H1 (cell line): ENCODE data around the gene TFAP2B. TPM values are rescaled to one million over a fixed set of nuclear protein-coding genes. Genes with fewer than 3 reads are reported as not detected.

Experiments
- ASH2L ChIP-seq: fragments of 200-600, 300-600 bp; sonication (generic); IDR thresholded peaks from one replicate; pipeline ENCODE4 v1.7.1; 2017; ENCODE audit warnings: low read length
- BRCA1 ChIP-seq: IDR thresholded peaks from 2 replicates; pipeline ENCODE4 v1.6.1; 2012; ENCODE audit warnings: low read depth, low read length, improper control_type of control experiment
- CBX8 ChIP-seq: fragments of 300-800, 300-1000 bp; sonication (generic); IDR thresholded peaks from 2 replicates; pipeline ENCODE4 v1.7.1; 2016; ENCODE audit warnings: low read depth, low read length, borderline replicate concordance
- CEBPB ChIP-seq: IDR thresholded peaks from 2 replicates; pipeline ENCODE4 v1.6.1; 2012; ENCODE audit warnings: low read depth, low read length
- EGR1 ChIP-seq: IDR thresholded peaks from 2 replicates; pipeline ENCODE4 v1.6.1; 2011; ENCODE audit warnings: low read depth, low read length, borderline replicate concordance
- GABPA ChIP-seq: IDR thresholded peaks from 2 replicates; pipeline ENCODE4 v1.6.1; 2011; ENCODE audit warnings: mild to moderate bottlenecking, low read length, moderate library complexity, borderline replicate concordance; ENCODE audit not compliant: insufficient read depth
- HDAC2 ChIP-seq, 2 experiments: fragments of 300-600 bp in 1 of 2; sonication (generic) in 1 of 2; IDR thresholded peaks; 2 replicates each; pipeline ENCODE4 v1.6.1; 2011 to 2012; ENCODE audit warnings: low read depth in 2 of 2, low read length in 2 of 2, mild to moderate bottlenecking in 2 of 2, moderate library complexity in 2 of 2, borderline replicate concordance in 1 of 2, inconsistent platforms in 1 of 2
- HDAC6 ChIP-seq: IDR thresholded peaks from one replicate; pipeline ENCODE4 v1.7.1; 2012; ENCODE audit warnings: low read depth, mild to moderate bottlenecking, inconsistent platforms, low read length, moderate library complexity
- JUN ChIP-seq: IDR thresholded peaks from 2 replicates; pipeline ENCODE4 v1.6.1; 2011; ENCODE audit warnings: low read depth, mild to moderate bottlenecking, improper control_type of control experiment, low read length
- NANOG ChIP-seq: IDR thresholded peaks from 2 replicates; pipeline ENCODE4 v1.6.1; 2011; ENCODE audit warnings: low read length, low read depth, mild to moderate bottlenecking, inconsistent platforms; ENCODE audit not compliant: insufficient read depth, poor library complexity, severe bottlenecking
- NRF1 ChIP-seq: IDR thresholded peaks from 2 replicates; pipeline ENCODE4 v1.6.1; 2011; ENCODE audit warnings: mild to moderate bottlenecking, low read depth, low read length, improper control_type of control experiment
- PHF8 ChIP-seq: fragments of 200-600 bp; sonication (generic); conservative IDR thresholded peaks from 2 replicates; pipeline ENCODE4 v1.7.1; 2012; ENCODE audit warnings: low read depth, mild to moderate bottlenecking, inconsistent platforms, low read length, moderate library complexity
- POU5F1 ChIP-seq: IDR thresholded peaks from 2 replicates; pipeline ENCODE4 v1.6.1; 2011; ENCODE audit warnings: low read depth, mild to moderate bottlenecking, low read length, moderate library complexity
- RFX5 ChIP-seq: IDR thresholded peaks from 2 replicates; pipeline ENCODE4 v1.6.1; 2011; ENCODE audit warnings: low read depth, low read length, improper control_type of control experiment, borderline replicate concordance
- RXRA ChIP-seq: IDR thresholded peaks from 2 replicates; pipeline ENCODE4 v1.6.1; 2011; ENCODE audit warnings: low read depth, mild to moderate bottlenecking, low read length, moderate library complexity; ENCODE audit not compliant: insufficient read depth
- SAP30 ChIP-seq: fragments of 300-600 bp; sonication (generic); IDR thresholded peaks from 2 replicates; pipeline ENCODE4 v1.7.1; 2012; ENCODE audit warnings: low read length, moderate library complexity, mild to moderate bottlenecking, inconsistent platforms; ENCODE audit not compliant: insufficient read depth, insufficient replicate concordance
- SIN3A ChIP-seq, 2 experiments: IDR thresholded peaks in 1 of 2; conservative IDR thresholded peaks in 1 of 2; 2 replicates each; pipeline ENCODE4 v1.6.1; 2011 to 2012; ENCODE audit warnings: low read length in 2 of 2, improper control_type of control experiment in 1 of 2, low read depth in 1 of 2, mild to moderate bottlenecking in 1 of 2
- SIRT6 ChIP-seq: IDR thresholded peaks from one replicate; pipeline ENCODE4 v1.7.1; 2012; ENCODE audit warnings: low read length, inconsistent platforms
- SIX5 ChIP-seq: IDR thresholded peaks from 2 replicates; pipeline ENCODE4 v1.6.1; 2011; ENCODE audit warnings: mild to moderate bottlenecking, low read depth, low read length
- SP1 ChIP-seq: IDR thresholded peaks from 2 replicates; pipeline ENCODE4 v1.6.1; 2011; ENCODE audit warnings: low read depth, low read length
- SP4 ChIP-seq: IDR thresholded peaks from 2 replicates; pipeline ENCODE4 v1.6.1; 2012; ENCODE audit warnings: low read length, inconsistent platforms
- SRF ChIP-seq: IDR thresholded peaks from 2 replicates; pipeline ENCODE4 v1.6.1; 2011; ENCODE audit warnings: mild to moderate bottlenecking, low read depth, low read length, moderate library complexity
- SUZ12 ChIP-seq: fragments of 200-600 bp; sonication (generic); IDR thresholded peaks from 2 replicates; pipeline ENCODE4 v1.6.1; 2012; ENCODE audit warnings: mild to moderate bottlenecking, inconsistent platforms, low read length, moderate library complexity, mixed read lengths
- TAF1 ChIP-seq: IDR thresholded peaks from 2 replicates; pipeline ENCODE4 v1.6.1; 2011; ENCODE audit warnings: mild to moderate bottlenecking, low read depth, low read length
- polyA plus RNA-seq, 7 experiments: library from polyadenylated mRNA; depleted of rRNA in 3 of 7; stranded (reverse) in 5 of 7; unstranded in 2 of 7; fragments of >200 nt in 5 of 7; fragments of 200-250 nt in 2 of 7; gene quantifications; 1 replicate in 5 of 7; 2 replicates in 1 of 7; 4 replicates in 1 of 7; pipeline versions ENCODE4 v1.2.1 to v1.2.3, GENCODE V29; 2011 to 2013; ENCODE audit warnings: missing spikeins in 2 of 7, mixed read lengths in 2 of 7
- total RNA-seq: library from RNA; stranded (reverse); fragmentation: NEBNext Ultra II Directional; extraction: Animal tissue kit (Norgen Biotek cat#: 25700); gene quantifications from 2 replicates; pipeline ENCODE4 v1.2.1, GENCODE V29; 2021

Gene TFAP2B
- total and polyA plus RNA-seq, 2 of the 8 experiments (the other 6 are each of a cell fraction or from before 2014, with no cell fraction given) = not detected

DNA sequence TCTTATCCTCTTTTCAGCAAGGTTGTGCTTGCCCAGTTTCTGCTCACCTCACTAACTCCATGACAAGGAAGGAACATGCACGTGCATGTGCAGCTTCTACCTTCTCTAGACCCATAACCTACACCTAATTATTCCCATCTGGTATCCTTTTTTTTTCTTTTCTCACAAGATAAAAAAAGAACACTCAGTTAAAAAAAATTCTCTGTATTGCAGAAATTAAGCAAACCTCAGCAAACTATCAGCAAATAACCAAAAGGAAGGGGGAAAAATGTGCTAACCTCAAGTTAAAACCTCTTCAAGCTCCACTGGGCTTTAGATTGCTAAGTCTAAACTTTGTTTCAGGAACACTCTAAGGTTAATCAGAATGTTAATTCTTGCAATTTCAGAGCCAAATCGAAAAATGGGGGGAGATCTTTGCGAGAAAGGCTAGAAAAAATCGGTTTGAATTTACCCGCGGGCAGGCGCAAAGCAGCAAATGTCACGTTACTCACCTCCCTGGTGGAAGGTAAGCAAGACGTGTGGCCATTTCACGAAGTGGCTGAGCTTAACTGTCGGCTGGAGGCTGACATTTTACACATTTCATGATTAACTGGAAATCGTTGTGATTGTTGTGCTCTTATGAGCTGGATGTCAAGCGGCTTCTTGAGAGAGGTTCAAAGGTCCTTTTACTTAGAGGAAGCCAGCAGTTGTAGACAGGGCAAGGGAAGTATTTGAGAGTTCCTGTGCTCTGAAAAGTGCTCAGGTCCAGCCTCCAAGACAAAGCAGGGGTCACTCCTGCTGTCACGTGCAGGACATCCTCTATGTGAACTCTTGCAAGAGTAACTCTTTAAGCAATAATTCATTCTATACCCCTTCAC, 19.1 kb downstream of the TFAP2B start (continued):
- TF ChIP-seq CBX8 = 0 out of 2 replicates have a peak, but pooled peaks have one; percentile 65
- no peak for TF ChIP-seq RXRA
- no peak for TF ChIP-seq SIN3A (conservative IDR thresholded peaks at IDR 0.05 in 1 of 2, IDR thresholded peaks at IDR 0.05 in 1 of 2; ENCODE audit: low read depth in 1 of 2, low read length in 2 of 2)
- no peak for TF ChIP-seq BRCA1
- TF ChIP-seq HDAC6 = no peak
- no peak for TF ChIP-seq POU5F1
- TF ChIP-seq SAP30 = no peak
- TF ChIP-seq SP1 = no peak
- TF ChIP-seq PHF8 = no peak
- TF ChIP-seq GABPA = no peak
- TF ChIP-seq SIRT6 = no peak
- TF ChIP-seq NRF1 = no peak
- no peak for TF ChIP-seq EGR1
- no peak for TF ChIP-seq TAF1
- no peak for TF ChIP-seq JUN
- peak; percentile 68 for TF ChIP-seq SUZ12
- TF ChIP-seq SIX5 = no peak
- TF ChIP-seq SP4 = no peak
- TF ChIP-seq SRF = no peak
- TF ChIP-seq RFX5 = no peak
- TF ChIP-seq ASH2L = no peak
- no peak for TF ChIP-seq HDAC2 (IDR thresholded peaks at IDR 0.05; ENCODE audit: borderline replicate concordance in 1 of 2, low read depth in 2 of 2, low read length in 2 of 2)
- no peak for TF ChIP-seq NANOG
- TF ChIP-seq CEBPB = no peak
- TF ChIP-seq, all 59 proteins: peak for 4
